ENCODE data around the gene TKTL2.
A peak's percentile ranks its signal among the peaks of the same experiment; 100 is the strongest.

The TKTL2 gene

DNA sequence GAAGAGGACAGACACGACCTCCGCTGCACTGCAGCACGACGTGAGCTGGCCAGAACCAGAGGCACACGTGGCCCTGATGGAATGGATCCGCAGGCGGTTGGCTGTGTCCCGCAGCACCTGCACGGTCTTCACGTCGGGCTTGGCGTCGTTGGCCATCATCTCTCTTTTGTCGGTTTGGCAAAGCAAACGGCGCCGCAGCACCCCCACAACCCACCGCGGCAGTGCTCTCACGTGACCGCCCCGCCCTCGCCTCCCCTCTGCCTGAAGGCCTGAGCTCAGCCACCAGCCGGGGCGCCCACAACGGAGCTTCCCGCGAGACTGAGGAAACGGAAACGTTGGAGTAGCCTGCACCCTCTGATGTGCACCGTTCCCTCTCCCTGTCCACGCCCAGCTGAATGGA, at the start of gene TKTL2:
Gene TKTL2, minus strand, starts transcription at position 179 of the 400 bp plus-strand sequence. Its CDS starts 20 bp downstream, at position 159.
- DNase-seq (ENCODE audit: low spot score), result no peak

GRCh38 chr4:163515198-163515597, 41.6 kb upstream of the TKTL2 start:
- DNase-seq (ENCODE audit: low spot score), result no peak

DNA sequence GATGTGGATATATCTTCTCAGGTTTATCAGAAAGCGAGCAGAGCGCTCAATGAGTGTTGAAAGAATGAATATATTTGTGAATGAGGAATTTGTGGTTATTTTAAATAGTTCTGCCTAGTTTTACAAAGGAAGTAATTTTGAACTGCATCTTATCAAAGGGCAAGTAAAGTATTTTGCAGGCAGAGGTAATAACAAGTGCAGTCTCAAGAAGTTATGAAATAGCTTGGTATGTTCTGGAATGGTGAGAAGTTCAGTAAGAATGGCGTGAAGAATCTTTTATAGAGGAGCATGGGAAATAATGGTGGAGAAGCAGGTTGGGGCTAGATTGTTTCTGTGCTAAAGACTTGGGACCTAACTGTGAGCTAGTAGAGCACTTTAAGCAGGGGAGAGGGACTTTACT, 31.8 kb upstream of the TKTL2 start:
- DNase-seq (ENCODE audit: low spot score), result no peak

GRCh38 chr4:163500586-163500985, 27.0 kb upstream of the TKTL2 start:
- no peak for DNase-seq (ENCODE audit: low spot score)

DNA sequence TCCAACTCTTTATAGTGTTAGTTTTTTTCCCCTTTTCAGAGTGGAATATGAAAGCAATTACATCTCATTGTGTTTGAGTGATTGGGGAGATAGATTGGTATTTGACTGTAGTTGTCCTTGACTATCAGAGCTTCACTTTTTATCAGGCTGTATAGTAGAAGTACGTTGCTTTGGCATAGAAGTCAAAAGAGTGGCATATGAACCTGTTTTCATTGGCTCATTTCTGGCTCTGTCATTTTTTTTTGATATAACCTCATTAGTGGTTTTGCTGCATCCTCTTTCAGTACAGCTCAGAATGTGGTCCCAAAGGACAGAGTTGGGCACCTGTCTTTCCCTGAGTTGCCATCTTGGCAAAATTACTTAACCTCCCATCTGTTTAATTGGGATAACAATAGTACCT, 22.3 kb upstream of the TKTL2 start:
- DNase-seq (ENCODE audit: low spot score), result no peak

GRCh38 chr4:163494360-163495241, 21.0 kb upstream of the TKTL2 start, which contains the start of gene TMA16:
Gene TMA16, plus strand, starts transcription at chr4:163494690. Its CDS starts 112 bp downstream, at chr4:163494802.
- peak; percentile 77 for DNase-seq (ENCODE audit: low spot score)

DNA sequence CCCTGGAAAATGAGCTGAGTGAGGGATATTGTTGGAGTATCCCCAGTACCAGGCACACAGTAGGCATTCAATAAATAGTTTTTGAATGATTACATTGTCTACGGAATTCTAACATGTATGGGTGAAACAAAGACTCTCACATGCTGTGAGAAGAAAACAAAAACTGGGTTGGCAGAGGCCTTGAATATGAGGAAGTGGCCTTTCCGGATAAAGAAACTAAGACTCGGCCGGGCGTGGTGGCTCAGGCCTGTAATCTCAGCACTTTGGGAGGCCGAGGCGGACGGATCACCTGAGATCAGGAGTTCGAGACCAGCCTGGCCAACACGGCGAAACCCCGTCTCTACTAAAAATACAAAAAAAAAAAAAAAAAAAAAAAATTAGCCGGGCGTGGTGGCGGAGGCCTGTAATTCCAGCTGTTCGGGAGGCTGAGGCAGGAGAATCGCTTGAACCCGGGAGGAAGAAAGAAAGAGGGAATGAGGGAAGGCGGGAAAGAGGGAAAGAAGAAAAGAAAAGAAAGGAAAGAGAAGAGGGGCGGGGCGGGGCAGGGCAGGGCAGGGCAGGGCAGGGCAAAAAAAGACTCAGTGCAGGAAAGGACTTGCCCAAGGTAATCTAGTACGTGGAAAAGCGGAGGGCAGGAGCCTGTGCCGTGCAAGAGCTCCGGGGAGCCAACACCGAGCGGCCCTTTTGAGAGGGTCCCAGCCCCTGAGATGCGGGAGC, 20.2 kb upstream of the TKTL2 start:
- DNase-seq (ENCODE audit: low spot score), result peak; percentile 58

DNA sequence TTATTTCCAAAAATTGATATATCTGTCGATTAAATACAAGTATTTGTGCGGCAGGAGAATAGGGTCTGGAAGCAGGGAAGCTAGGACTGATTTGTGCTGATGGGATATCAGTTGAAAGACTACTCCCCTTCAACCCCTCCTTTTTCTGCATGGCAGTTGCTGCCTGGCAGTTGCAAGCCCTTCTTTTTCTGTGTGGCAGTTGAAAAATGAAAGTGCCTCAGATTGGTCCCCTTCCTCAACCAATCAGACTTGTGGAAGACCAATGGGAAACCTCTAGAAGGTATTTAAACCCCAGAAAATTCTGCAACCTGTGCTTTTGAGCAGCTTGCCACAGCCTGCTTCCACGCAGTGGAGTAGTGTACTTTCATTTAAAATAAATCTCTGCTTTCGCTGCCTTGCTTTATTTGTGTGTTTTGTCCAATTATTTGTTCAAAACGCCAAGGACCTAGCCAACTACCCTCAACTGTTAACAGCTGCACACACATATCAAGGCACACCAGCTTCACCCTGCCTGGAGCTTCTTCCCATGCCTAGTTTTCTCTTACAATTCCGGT, 19.5 kb upstream of the TKTL2 start:
- DNase-seq (ENCODE audit: low spot score), result peak; percentile 34

DNA sequence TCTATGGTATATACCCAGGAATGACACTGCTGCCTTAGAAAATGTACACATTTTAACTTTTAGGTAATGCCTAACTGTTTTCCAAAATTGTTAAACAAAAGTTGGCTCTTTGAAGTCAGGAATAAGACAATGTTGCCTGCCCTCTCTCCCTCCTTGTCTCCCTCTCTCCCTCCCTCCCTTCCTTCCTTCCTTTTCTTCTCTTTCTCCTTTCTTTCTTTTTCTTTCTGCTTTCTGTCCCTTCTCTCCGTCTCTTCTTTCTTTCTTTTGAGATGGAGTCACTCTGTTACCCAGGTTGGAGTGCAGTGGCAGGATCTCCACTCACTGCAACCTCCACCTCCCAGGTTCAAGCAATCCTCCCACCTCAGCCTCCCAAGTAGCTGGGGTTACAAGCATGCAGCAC, 16.4 kb upstream of the TKTL2 start:
- DNase-seq (ENCODE audit: low spot score), result no peak

DNA sequence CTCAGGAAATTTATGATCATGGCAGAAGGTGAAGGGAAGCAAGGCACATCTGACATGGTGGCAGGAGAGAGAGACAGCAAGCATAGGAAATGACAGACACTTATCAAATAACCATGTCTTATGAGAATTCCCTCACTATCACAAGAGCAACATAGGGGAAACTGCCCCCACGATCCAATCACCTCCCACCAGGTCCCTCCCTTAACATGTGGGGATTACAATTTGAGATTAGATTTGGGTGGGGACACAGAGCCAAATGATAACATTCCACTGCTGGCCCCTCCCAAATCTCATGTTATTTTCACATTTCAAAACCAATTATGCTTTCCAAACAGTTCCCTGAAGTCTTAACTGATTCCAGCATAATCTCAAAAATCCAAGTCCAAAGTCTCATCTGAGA, 12.8 kb upstream of the TKTL2 start:
- DNase-seq (ENCODE audit: low spot score), result no peak

DNA sequence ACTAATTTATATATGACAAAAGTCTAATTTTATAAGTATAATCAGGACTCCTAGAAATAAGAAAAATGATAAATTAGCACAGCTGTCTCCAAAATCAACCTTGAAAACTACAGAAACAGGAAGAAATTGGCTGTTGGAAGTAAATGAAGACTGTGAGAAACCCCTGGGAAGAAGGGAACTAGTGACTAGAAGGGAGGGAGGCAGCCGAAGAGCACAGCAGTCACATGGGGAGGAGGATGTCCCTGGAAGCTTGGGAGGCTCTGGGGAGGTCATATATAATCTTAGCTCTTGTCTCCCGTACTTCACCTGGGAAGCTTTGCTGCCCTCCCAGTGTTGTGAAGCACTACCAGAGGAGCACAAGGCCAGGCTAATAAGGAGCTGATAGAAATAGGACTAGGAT, 12.0 kb upstream of the TKTL2 start:
- no peak for DNase-seq (ENCODE audit: low spot score)

DNA sequence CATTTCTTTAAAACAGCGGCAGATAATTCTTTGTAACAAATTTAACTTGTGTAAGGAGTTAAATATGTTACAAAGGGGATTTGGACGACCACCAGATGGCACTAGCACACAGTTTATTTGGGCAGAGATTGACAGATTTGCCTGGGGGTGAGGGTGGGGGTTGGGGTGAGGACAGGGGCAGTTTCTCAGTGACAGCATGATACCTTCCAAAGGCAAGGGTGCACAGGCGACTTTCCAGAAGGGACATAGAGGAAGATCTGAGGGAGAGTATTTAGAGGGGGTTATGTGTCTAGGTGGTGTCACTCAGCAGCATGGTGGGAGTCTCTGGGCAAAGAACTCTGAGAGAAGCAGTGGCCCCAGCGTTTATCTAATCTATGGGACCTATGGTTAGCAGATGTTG, 11.4 kb upstream of the TKTL2 start:
- peak; percentile 66 for DNase-seq (ENCODE audit: low spot score)

GRCh38 chr4:163482190-163482589, 8.6 kb upstream of the TKTL2 start:
- peak; percentile 59 for DNase-seq (ENCODE audit: low spot score)

GRCh38 chr4:163476761-163477438, 3.3 kb upstream of the TKTL2 start:
- no peak for DNase-seq (ENCODE audit: low spot score)

DNA sequence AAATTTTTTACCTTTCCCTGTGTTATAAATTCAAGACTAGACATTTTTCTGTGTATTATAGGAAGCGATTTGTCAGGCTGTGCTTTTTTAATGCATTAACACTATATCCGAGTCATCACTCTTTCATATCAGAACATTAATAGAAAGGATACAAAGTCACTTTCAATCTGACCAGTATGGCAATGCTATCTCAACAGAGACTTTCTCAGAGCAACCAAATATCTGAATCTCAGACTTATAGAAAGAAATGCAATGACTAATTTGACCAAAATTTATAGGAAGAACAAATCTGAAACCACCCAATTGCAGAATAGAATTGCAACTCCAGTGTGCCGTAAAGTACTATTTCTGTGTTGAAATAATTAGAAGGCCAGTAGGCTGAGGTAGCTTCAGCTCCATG, 473 bp upstream of the TKTL2 start:
- DNase-seq (ENCODE audit: low spot score), result no peak

DNA sequence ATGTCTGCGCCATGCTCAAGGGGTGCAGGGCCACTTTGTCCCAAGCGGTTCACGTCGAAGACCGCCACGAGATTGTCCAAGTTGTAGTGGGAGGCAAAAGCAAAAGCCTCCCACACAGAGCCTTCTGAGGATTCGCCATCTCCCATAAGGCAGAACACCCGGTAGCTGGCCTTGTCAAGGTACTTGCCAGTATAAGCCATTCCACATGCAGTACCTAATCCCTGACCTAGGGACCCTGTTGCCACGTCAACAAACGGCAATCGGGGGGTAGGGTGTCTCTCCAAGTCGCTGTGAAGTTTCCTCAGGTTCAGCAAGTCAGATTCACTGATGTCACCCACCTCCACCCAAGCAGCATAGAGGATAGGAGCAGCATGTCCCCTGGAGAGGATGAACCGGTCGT, 424 bp downstream of the TKTL2 start:
- DNase-seq (ENCODE audit: low spot score), result no peak

GRCh38 chr4:163470391-163470790, 3.2 kb downstream of the TKTL2 start:
- no peak for DNase-seq (ENCODE audit: low spot score)

GRCh38 chr4:163467082-163467770, 6.3 kb downstream of the TKTL2 start:
- DNase-seq (ENCODE audit: low spot score), result no peak

- DNase-seq (ENCODE audit: low spot score), result no peak
These were observed 11.0 kb downstream of the TKTL2 start for GRCh38 chr4:163462556-163462955.

DNA sequence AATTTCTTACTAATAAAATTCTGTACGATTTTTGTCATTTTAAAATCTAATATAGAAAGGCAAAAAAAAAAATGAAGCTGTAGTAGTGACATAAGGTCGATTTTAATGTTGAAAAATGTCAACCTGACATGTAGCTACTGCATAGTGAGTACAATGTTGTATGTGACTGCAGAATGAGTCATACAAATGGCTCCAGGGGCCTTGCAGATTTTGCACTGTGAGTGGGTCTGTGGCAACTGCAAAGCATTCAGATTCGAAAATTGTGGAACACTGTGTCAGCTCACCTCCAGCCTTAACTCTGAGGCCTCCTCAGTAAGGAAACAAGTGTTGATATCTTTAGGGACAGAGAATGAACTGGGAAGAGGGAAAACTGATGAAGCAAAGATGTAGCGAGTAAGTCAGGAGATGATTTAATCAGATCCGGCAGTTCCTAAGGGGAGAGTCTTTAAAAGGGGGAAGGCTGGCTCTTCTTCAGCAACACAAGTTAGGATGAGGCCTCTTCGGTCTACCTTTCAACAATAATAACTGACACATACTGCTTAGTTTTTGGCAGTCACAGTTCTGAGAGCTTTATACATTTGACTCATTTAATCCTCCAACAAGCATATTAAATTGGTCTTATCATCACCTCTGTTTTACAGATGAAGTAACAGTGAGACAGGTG, 24.9 kb downstream of the TKTL2 start:
- DNase-seq (ENCODE audit: low spot score), result no peak

DNA sequence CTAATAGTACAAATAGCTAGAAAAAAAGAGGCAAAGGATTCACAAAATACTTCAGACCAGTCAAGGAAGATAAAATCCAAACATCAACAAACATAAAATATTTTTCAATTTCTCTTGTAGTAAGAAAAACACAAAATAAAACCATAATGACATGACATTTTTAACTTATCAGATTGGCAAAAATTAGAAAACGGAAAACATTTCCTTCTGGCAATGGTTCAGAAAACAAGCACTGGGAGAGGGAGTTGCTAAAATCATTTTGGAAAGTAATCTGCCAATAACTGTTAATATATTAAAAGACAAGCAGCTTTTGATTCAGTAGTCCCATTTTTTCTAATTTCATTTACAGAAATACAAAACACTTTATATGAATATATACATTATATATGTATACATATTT, 26.1 kb downstream of the TKTL2 start:
- DNase-seq (ENCODE audit: low spot score), result no peak

Data from pons (tissue), 1 donor.